K562 (cell line): ENCODE data around the gene CEL. TPM values are rescaled to one million over a fixed set of nuclear protein-coding genes. Genes with fewer than 3 reads are reported as not detected.

Experiments used
- ATAC-seq: fragments of 200-7000 bp; cut with Tn5 transposase; 3 replicates; pipeline ENCODE4 v1.9.1; 2020; ENCODE audit warnings: moderate library complexity
- BruUV-seq: library from RNA; stranded (reverse); fragments of 400-500 nt; replicated peaks from 2 replicates; lab custom pipeline; 2021; lab: Mats Ljungman, UMichigan
- CTCF ChIA-PET: fragments of 300-600 bp; formaldehyde crosslinking; extraction: SDS; loops from one replicate; lab custom pipeline; 2021; ENCODE audit warnings: low intra/inter-chr PET ratio; lab: Yijun Ruan, JAX
- POLR2A ChIA-PET: fragments of 300-600, 350-650 bp; sonication (Branson Sonifier 250); formaldehyde crosslinking; extraction: SDS; loops from one replicate; lab custom pipeline; 2021; ENCODE audit warnings: antibody characterized with exemption, inconsistent platforms; lab: Yijun Ruan, JAX
- DNase-seq, 4 experiments: peaks; one replicate each; pipeline versions ENCODE4 v3.0.0 to v3.0.0-alpha.2; 2011 to 2018; ENCODE audit warnings: low spot score in 3 of 4, mixed read lengths in 3 of 4; ENCODE audit errors: extremely low read depth in 1 of 4
- FAIRE-seq: peaks from 2 replicates; lab custom pipeline; 2011; peaks lifted over from hg19 to GRCh38; lab: Jason Lieb, UNC
- H2AFZ ChIP-seq: 2 replicates; pipeline ENCODE4 v1.6.0; 2011; ENCODE audit warnings: low read depth, low read length, control low read depth, inconsistent platforms
- H3K27ac ChIP-seq: fragments of 200-600 bp; 3 replicates; pipeline ENCODE4 v1.8.0; 2011; ENCODE audit warnings: low read depth, mild to moderate bottlenecking, control low read depth, inconsistent platforms, low read length, moderate library complexity, mixed read lengths; ENCODE audit errors: extremely low read depth
- H3K27me3 ChIP-seq, 2 experiments: fragments of 300-600 bp in 1 of 2; 2 replicates in 1 of 2; 3 replicates in 1 of 2; pipeline versions ENCODE4 v1.6.0 to v1.8.0; 2011; ENCODE audit warnings: inconsistent platforms in 2 of 2, low read length in 2 of 2, mild to moderate bottlenecking in 1 of 2, mixed read lengths in 1 of 2, moderate library complexity in 1 of 2; ENCODE audit not compliant: control insufficient read depth in 2 of 2, insufficient read depth in 2 of 2
- H3K36me3 ChIP-seq: fragments of 300-600 bp; 3 replicates; pipeline ENCODE4 v1.8.0; 2011; ENCODE audit warnings: mild to moderate bottlenecking, low read length, inconsistent platforms; ENCODE audit not compliant: control insufficient read depth, insufficient read depth
- H3K4me1 ChIP-seq, 2 experiments: fragments of 200-600 bp in 1 of 2; replicated peaks in 1 of 2; 2 replicates in 1 of 2; 3 replicates in 1 of 2; pipeline versions ENCODE4 v1.5.1 to v1.8.0; 2011; ENCODE audit warnings: inconsistent platforms in 2 of 2, low read length in 2 of 2, mild to moderate bottlenecking in 1 of 2, mixed read lengths in 1 of 2, moderate library complexity in 1 of 2; ENCODE audit not compliant: control insufficient read depth in 2 of 2, insufficient read depth in 2 of 2
- H3K4me2 ChIP-seq: 2 replicates; pipeline ENCODE4 v1.6.1; 2011; ENCODE audit warnings: low read length, control low read depth, inconsistent platforms, mixed read lengths; ENCODE audit not compliant: insufficient read depth
- H3K4me3 ChIP-seq: fragments of 200-600 bp; sonication (generic), shearing (Covaris generic); 2 replicates; pipeline ENCODE4 v1.5.1; 2016; ENCODE audit warnings: control low read depth, inconsistent platforms
- H3K79me2 ChIP-seq: fragments of 200-600 bp; 3 replicates; pipeline ENCODE4 v1.8.0; 2011; ENCODE audit warnings: low read length, inconsistent platforms; ENCODE audit not compliant: control insufficient read depth, insufficient read depth
- H3K9ac ChIP-seq, 2 experiments: 2 replicates each; pipeline versions ENCODE4 v1.6.0 to v1.6.1; 2011; ENCODE audit warnings: low read depth in 2 of 2, low read length in 2 of 2, control low read depth in 1 of 2, inconsistent platforms in 1 of 2, mild to moderate bottlenecking in 1 of 2, mixed read lengths in 1 of 2; ENCODE audit not compliant: insufficient read depth in 1 of 2
- H3K9me1 ChIP-seq: one replicate; pipeline ENCODE4 v1.6.0; 2011; ENCODE audit warnings: inconsistent platforms, mild to moderate bottlenecking, low read length, moderate library complexity; ENCODE audit not compliant: control insufficient read depth, insufficient read depth
- H3K9me3 ChIP-seq: replicated peaks from 2 replicates; pipeline ENCODE4 v1.5.1; 2011; ENCODE audit warnings: low read depth, low read length, inconsistent platforms; ENCODE audit not compliant: control insufficient read depth, insufficient read depth
- H4K20me1 ChIP-seq: replicated peaks from 2 replicates; pipeline ENCODE4 v1.6.1; 2011; ENCODE audit warnings: low read length, inconsistent platforms, mixed read lengths; ENCODE audit not compliant: control insufficient read depth, insufficient read depth
- ARID2 ChIP-seq: fragments of 450-650 bp; IDR thresholded peaks from 2 replicates; pipeline ENCODE4 v1.6.1; 2017; ENCODE audit warnings: antibody characterized with exemption, mild to moderate bottlenecking
- CBFA2T3 ChIP-seq: fragments of 450-650 bp; IDR thresholded peaks from 2 replicates; pipeline ENCODE4 v1.6.1; 2017
- CBFB ChIP-seq: sonication (generic); formaldehyde crosslinking; IDR thresholded peaks from 2 replicates; pipeline ENCODE4 v1.4.0; 2020; ENCODE audit warnings: mild to moderate bottlenecking, missing genetic modification reagents
- DMBX1 ChIP-seq: fragments of 250-450 bp; sonication (Bioruptor Pico); IDR thresholded peaks from 2 replicates; pipeline ENCODE4 v1.8.0; 2022; ENCODE audit warnings: inconsistent platforms, mild to moderate bottlenecking, moderate library complexity, borderline replicate concordance
- HINFP ChIP-seq: fragments of 450-650 bp; conservative IDR thresholded peaks from 2 replicates; pipeline ENCODE4 v1.6.1; 2016; ENCODE audit warnings: missing genetic modification characterization, low read depth, mild to moderate bottlenecking, control low read depth, missing compliant biosample characterization
- IFI16 ChIP-seq: fragments of 250-450 bp; sonication (Bioruptor Pico); IDR thresholded peaks from 2 replicates; pipeline ENCODE4 v2.1.2; 2022; ENCODE audit warnings: mild to moderate bottlenecking, inconsistent platforms
- MNT ChIP-seq, 2 experiments: fragments of 450-650 bp; conservative IDR thresholded peaks; 2 replicates each; pipeline ENCODE4 v1.6.1; 2017; ENCODE audit warnings: mild to moderate bottlenecking in 2 of 2, moderate library complexity in 2 of 2
- POLR3G ChIP-seq: IDR thresholded peaks from 2 replicates; pipeline ENCODE4 v1.6.1; 2011; ENCODE audit not compliant: insufficient read length, insufficient replicate concordance; ENCODE audit errors: extremely low read depth
- WHSC1 ChIP-seq: IDR thresholded peaks from one replicate; pipeline ENCODE4 v1.6.1; 2012; ENCODE audit warnings: low read length, control low read depth, inconsistent platforms
- ZNF12 ChIP-seq: sonication (generic); formaldehyde crosslinking; IDR thresholded peaks from 2 replicates; pipeline ENCODE4 v1.4.0; 2020; ENCODE audit warnings: mild to moderate bottlenecking, missing genetic modification reagents
- ZNF175 ChIP-seq: fragments of 200-800 bp; sonication (Bioruptor generic); IDR thresholded peaks from 2 replicates; pipeline ENCODE4 v1.6.1; 2016; ENCODE audit warnings: low read depth, mild to moderate bottlenecking, missing genetic modification characterization, missing compliant biosample characterization
- ZNF444 ChIP-seq: fragments of 250-450 bp; sonication (Bioruptor Pico); IDR thresholded peaks from 2 replicates; pipeline ENCODE4 v1.4.0; 2020; ENCODE audit warnings: mild to moderate bottlenecking, moderate library complexity
- ZNF644 ChIP-seq: fragments of 200-800 bp; sonication (Bioruptor generic); IDR thresholded peaks from 2 replicates; pipeline ENCODE4 v1.6.1; 2016; ENCODE audit warnings: low read depth, missing genetic modification characterization, missing compliant biosample characterization
- ZSCAN29 ChIP-seq: fragments of 450-650 bp; IDR thresholded peaks from 2 replicates; pipeline ENCODE4 v1.6.1; 2017
- WGBS: fragments of 100-300 bp; shearing (Covaris generic); methylation state at CpG from one replicate; pipeline ENCODE4 v1.1.6; 2016; ENCODE audit warnings: low coverage, mixed read lengths; ENCODE audit not compliant: insufficient coverage; ENCODE audit errors: missing lambda C conversion rate; 5-methylcytosine and 5-hydroxymethylcytosine counted together
- in situ Hi-C: fragments of 300-500 bp; cut with MboI; formaldehyde crosslinking; loops from 4 replicates; pipeline ENCODE4 v1.15.0; 2018; ENCODE audit warnings: inconsistent platforms, mixed read lengths
- intact Hi-C: fragments of 100-400 bp; cut with micrococcal nuclease; formaldehyde crosslinking; loops from 2 replicates; pipeline ENCODE4 v1.14.2; 2022
- polyA plus RNA-seq, 8 experiments: library from polyadenylated mRNA; depleted of rRNA in 4 of 8; stranded (reverse) in 5 of 8; unstranded in 3 of 8; fragments of >200 nt; fragmentation: Nextera tagmentation in 2 of 8; fragmentation: Illumina TruSeq in 1 of 8; extraction: Ambion mirVana in 2 of 8; extraction: Trizol in 1 of 8; gene quantifications; 2 replicates each; pipeline versions ENCODE4 v1.2.1 to v1.2.3, GENCODE V29; 2011 to 2014; ENCODE audit warnings: inconsistent platforms in 1 of 8, missing spikeins in 1 of 8
- total RNA-seq, 7 experiments: library from RNA; depleted of rRNA in 6 of 7; stranded (reverse); fragments of >200 nt in 6 of 7; fragmentation: Illumina TruSeq in 2 of 7; extraction: Trizol in 2 of 7; gene quantifications; 2 replicates each; pipeline versions ENCODE4 v1.2.1 to v1.2.3, GENCODE V29; 2011 to 2021; ENCODE audit warnings: low replicate concordance in 1 of 7

The CEL gene
- total and polyA plus RNA-seq, 9 of the 15 experiments (the other 6 are each of a cell fraction or from before 2014, with no cell fraction given) = 0.09 to 3.0 (median 0.51) TPM; not detected in 2

- no peak for TF ChIP-seq HINFP (tag)
- TF ChIP-seq ZNF12 = no peak
- TF ChIP-seq MNT (conservative IDR thresholded peaks at IDR 0.05) = no peak
- TF ChIP-seq DMBX1 (CRISPR knock-in tag) = no peak
- TF ChIP-seq, all 486 proteins: peak for 0
These were observed 37.1 kb downstream of the CEL start (continued) for GRCh38 chr9:133098871-133099270.

- no peak overlapping the region for H3K27ac ChIP-seq
- H3K4me1 ChIP-seq = peaks cover 0 to 12% of the 10 kb centered on the region in 2 experiments; a peak in 1 of 5 replicates
- FAIRE-seq (no peak), DNase-seq (no peak), ATAC-seq (no peak)
- in situ Hi-C loops = no loop called here
- no peak overlapping the region for H2AFZ ChIP-seq
- no peak overlapping the region for H3K4me3 ChIP-seq
- H3K27me3 ChIP-seq = no peaks in the 10 kb centered on the region
- intact Hi-C loops = no loop called here
- ChIA-PET CTCF (no interaction called here), POLR2A (interaction anchor here (0.6 to 1.2 kb wide), 4 partner anchors 21 to 196 kb away, joined by 3 to 5 read pairs (median 3); no protein-coding TSS in a partner anchor)
- WGBS = 93% methylated on average over 8 of the region's 12 CpGs
- H4K20me1 ChIP-seq = peaks cover 4% of the 10 kb centered on the region; the same call in 1 of the 2 replicates
- peaks cover 74% of the 10 kb centered on the region for H3K36me3 ChIP-seq
- peaks cover 16% of the 10 kb centered on the region for H3K9me3 ChIP-seq
- BruUV-seq = no TSS peak
- H3K9me1 ChIP-seq = peaks cover 3% of the 10 kb centered on the region
- H3K79me2 ChIP-seq = no peaks in the 10 kb centered on the region
- H3K4me2 ChIP-seq = no peak overlapping the region
- no peak overlapping the region for H3K9ac ChIP-seq
- TF ChIP-seq IFI16 (CRISPR knock-in tag) = no peak
- TF ChIP-seq ZNF175 (CRISPR knock-in tag) = no peak
- no peak for TF ChIP-seq CBFA2T3
- no peak for TF ChIP-seq ZSCAN29
- no peak for TF ChIP-seq ZNF444 (CRISPR knock-in tag)
- TF ChIP-seq WHSC1 = no peak
- no peak for TF ChIP-seq ARID2
- no peak for TF ChIP-seq MNT (conservative IDR thresholded peaks at IDR 0.05)
- TF ChIP-seq ZNF644 (tag) = no peak
- no peak for TF ChIP-seq POLR3G
- no peak for TF ChIP-seq CBFB (CRISPR knock-in tag)
These were observed 38.1 kb downstream of the CEL start for GRCh38 chr9:133099726-133100505.
